Neural cell (in vitro differentiated cells): ENCODE results near the gene PPM1L.

Experiments used
- EP300 ChIP-seq: fragments of 450-650 bp; conservative IDR thresholded peaks from 2 replicates; pipeline ENCODE4 v1.6.1; 2014; ENCODE audit warnings: antibody characterized with exemption, mild to moderate bottlenecking, moderate library complexity; ENCODE audit not compliant: poor library complexity, severe bottlenecking
- TF ChIP-seq, protein P1 (sequence below): IDR thresholded peaks from 2 replicates; pipeline ENCODE4 v1.6.1; 2012; ENCODE audit warnings: borderline replicate concordance
- TF ChIP-seq, protein P2 (sequence below): fragments of 450-650 bp; IDR thresholded peaks from 2 replicates; pipeline ENCODE4 v1.5.1; 2014; ENCODE audit warnings: antibody characterized with exemption, mild to moderate bottlenecking, moderate library complexity; ENCODE audit not compliant: poor library complexity, severe bottlenecking

DNA sequence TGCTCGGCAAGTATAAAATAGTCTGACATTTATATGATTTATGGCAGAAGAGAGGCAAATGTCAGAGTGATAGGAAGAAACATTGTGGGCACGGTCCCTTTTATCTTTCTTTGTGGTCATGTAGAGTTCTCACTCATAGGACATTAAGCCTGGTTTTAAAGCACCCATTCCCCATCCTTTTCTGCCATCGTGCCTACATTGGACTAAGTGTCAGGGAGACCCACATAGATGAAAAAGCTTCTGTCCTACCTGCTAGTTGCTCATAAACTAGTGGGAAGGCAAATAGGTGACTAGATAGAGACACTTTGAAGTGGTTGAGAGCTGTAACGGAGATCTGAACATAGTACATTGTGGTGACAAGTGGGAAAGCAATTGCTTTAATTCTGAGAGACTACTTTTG, 193.4 kb downstream of the PPM1L start:
- TF ChIP-seq, protein P1, sequence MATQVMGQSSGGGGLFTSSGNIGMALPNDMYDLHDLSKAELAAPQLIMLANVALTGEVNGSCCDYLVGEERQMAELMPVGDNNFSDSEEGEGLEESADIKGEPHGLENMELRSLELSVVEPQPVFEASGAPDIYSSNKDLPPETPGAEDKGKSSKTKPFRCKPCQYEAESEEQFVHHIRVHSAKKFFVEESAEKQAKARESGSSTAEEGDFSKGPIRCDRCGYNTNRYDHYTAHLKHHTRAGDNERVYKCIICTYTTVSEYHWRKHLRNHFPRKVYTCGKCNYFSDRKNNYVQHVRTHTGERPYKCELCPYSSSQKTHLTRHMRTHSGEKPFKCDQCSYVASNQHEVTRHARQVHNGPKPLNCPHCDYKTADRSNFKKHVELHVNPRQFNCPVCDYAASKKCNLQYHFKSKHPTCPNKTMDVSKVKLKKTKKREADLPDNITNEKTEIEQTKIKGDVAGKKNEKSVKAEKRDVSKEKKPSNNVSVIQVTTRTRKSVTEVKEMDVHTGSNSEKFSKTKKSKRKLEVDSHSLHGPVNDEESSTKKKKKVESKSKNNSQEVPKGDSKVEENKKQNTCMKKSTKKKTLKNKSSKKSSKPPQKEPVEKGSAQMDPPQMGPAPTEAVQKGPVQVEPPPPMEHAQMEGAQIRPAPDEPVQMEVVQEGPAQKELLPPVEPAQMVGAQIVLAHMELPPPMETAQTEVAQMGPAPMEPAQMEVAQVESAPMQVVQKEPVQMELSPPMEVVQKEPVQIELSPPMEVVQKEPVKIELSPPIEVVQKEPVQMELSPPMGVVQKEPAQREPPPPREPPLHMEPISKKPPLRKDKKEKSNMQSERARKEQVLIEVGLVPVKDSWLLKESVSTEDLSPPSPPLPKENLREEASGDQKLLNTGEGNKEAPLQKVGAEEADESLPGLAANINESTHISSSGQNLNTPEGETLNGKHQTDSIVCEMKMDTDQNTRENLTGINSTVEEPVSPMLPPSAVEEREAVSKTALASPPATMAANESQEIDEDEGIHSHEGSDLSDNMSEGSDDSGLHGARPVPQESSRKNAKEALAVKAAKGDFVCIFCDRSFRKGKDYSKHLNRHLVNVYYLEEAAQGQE, result no peak
- TF ChIP-seq, protein P2, sequence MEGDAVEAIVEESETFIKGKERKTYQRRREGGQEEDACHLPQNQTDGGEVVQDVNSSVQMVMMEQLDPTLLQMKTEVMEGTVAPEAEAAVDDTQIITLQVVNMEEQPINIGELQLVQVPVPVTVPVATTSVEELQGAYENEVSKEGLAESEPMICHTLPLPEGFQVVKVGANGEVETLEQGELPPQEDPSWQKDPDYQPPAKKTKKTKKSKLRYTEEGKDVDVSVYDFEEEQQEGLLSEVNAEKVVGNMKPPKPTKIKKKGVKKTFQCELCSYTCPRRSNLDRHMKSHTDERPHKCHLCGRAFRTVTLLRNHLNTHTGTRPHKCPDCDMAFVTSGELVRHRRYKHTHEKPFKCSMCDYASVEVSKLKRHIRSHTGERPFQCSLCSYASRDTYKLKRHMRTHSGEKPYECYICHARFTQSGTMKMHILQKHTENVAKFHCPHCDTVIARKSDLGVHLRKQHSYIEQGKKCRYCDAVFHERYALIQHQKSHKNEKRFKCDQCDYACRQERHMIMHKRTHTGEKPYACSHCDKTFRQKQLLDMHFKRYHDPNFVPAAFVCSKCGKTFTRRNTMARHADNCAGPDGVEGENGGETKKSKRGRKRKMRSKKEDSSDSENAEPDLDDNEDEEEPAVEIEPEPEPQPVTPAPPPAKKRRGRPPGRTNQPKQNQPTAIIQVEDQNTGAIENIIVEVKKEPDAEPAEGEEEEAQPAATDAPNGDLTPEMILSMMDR, result no peak
- no peak for TF ChIP-seq EP300
